ENCODE results near the gene COG5. TPM values are rescaled to one million over a fixed set of nuclear protein-coding genes. Genes with fewer than 3 reads are reported as not detected.
A peak's percentile ranks its signal among the peaks of the same experiment; 100 is the strongest.

COG5 gene
- total RNA-seq, 2 experiments from 2014 or later, result 37.6 to 40.3 TPM

DNA sequence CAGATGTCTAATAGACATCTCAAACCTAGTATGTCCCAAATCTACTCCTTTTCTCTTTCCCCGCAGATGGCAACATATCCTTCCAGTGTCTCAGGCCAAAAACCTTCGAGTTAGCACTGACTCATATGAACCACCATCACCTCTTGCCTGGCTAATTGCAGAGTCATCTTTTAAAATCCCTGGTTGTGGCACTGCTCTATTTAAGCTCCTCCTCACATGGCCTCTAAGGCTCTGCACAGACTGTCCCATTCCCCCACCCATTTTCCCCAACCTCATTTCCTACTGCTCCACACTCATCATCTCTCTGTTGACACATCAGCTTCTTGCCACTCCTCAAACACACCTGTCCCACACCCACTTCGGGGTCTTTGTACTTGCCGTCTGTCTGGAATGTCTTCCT lies 411.7 kb downstream of the COG5 start:
- Mint-ChIP-seq H3K27me3 (no peaks in the 10 kb centered on the region), H3K4me1 (ENCODE audit: low read depth) (peaks cover 4% of the 10 kb centered on the region), H3K4me3 (no peak overlapping the region), H3K27ac (no peak overlapping the region), H3K36me3 (ENCODE audit: low read depth) (no peaks in the 10 kb centered on the region), H3K9me3 (no peaks in the 10 kb centered on the region)
- DNase-seq (no peak), ATAC-seq (peak; percentile 55)
- ChIA-PET POLR2A (interaction anchor here (1.0 to 2.0 kb wide), 3 partner anchors 13 to 491 kb away, joined by 3 to 7 read pairs (median 4); partner anchors contain the start of genes CCDC71L and HBP1), CTCF (interaction anchor here (0.9 to 7.7 kb wide), 10 partner anchors 9 to 975 kb away, joined by 3 to 76 read pairs (median 4); no protein-coding TSS in a partner anchor)
- intact Hi-C loops (cut with micrococcal nuclease), result no loop called here
- TF ChIP-seq, protein P1, sequence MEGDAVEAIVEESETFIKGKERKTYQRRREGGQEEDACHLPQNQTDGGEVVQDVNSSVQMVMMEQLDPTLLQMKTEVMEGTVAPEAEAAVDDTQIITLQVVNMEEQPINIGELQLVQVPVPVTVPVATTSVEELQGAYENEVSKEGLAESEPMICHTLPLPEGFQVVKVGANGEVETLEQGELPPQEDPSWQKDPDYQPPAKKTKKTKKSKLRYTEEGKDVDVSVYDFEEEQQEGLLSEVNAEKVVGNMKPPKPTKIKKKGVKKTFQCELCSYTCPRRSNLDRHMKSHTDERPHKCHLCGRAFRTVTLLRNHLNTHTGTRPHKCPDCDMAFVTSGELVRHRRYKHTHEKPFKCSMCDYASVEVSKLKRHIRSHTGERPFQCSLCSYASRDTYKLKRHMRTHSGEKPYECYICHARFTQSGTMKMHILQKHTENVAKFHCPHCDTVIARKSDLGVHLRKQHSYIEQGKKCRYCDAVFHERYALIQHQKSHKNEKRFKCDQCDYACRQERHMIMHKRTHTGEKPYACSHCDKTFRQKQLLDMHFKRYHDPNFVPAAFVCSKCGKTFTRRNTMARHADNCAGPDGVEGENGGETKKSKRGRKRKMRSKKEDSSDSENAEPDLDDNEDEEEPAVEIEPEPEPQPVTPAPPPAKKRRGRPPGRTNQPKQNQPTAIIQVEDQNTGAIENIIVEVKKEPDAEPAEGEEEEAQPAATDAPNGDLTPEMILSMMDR (IDR thresholded peaks at IDR 0.05), result no peak

Other genes starting within 250 kb of the COG5 start
- gene GPR22, start 93.9 kb downstream of the COG5 start, total RNA-seq, result not detected
- gene DUS4L, start 51 bp upstream of the COG5 start, total RNA-seq, result 10 to 100 TPM; 17.4 to 17.9 TPM
- 10 to 100 TPM; 24.0 to 27.7 TPM for gene BCAP29, start 16.3 kb upstream of the COG5 start, total RNA-seq
- 1 to 10 TPM; 1.0 to 2.0 TPM for gene SLC26A4, start 96.9 kb upstream of the COG5 start, total RNA-seq
- gene CBLL1, start 180.2 kb upstream of the COG5 start, total RNA-seq, result 10 to 100 TPM; 31.7 to 38.2 TPM
- gene SLC26A3, start 239.3 kb upstream of the COG5 start, total RNA-seq, result not detected